Kidney (tissue), 14 donors: ENCODE data around the gene RGL1. TPM values are rescaled to one million over a fixed set of nuclear protein-coding genes. Genes with fewer than 3 reads are reported as not detected.

Experiments used
- DNase-seq, 5 donors: peaks; one replicate each; pipeline ENCODE4 v3.0.0-alpha.2; 2013 to 2020
- FAIRE-seq: peaks from 2 replicates; lab custom pipeline; 2012; peaks lifted over from hg19 to GRCh38; lab: Jason Lieb, UNC
- H3K27ac ChIP-seq, 2 donors: one replicate each; pipeline ENCODE4 v1.7.0; 2013; ENCODE audit warnings: low read depth in 2 of 2, low read length in 2 of 2, inconsistent platforms in 1 of 2
- H3K27me3 ChIP-seq: one replicate; pipeline ENCODE4 v1.7.1; 2013; ENCODE audit warnings: low read length, inconsistent platforms; ENCODE audit not compliant: control insufficient read depth, insufficient read depth
- H3K36me3 ChIP-seq, 3 donors: one replicate each; pipeline versions ENCODE4 v1.7.0 to v1.7.1; 2013; ENCODE audit warnings: low read length in 3 of 3, control low read depth in 1 of 3, inconsistent platforms in 1 of 3; ENCODE audit not compliant: insufficient read depth in 3 of 3, control insufficient read depth in 2 of 3
- H3K4me1 ChIP-seq, 3 donors: one replicate each; pipeline versions ENCODE4 v1.7.0 to v1.7.1; 2013; ENCODE audit warnings: low read length in 3 of 3, inconsistent platforms in 1 of 3, low read depth in 1 of 3; ENCODE audit not compliant: control insufficient read depth in 2 of 3, insufficient read depth in 2 of 3
- H3K4me3 ChIP-seq, 3 donors: one replicate each; pipeline versions ENCODE4 v1.7.0 to v1.8.1; 2013; ENCODE audit warnings: low read length in 3 of 3, control low read depth in 1 of 3, inconsistent platforms in 1 of 3
- H3K9ac ChIP-seq, 3 donors: one replicate each; pipeline versions ENCODE4 v1.7.0 to v1.7.1; 2013; ENCODE audit warnings: low read length in 3 of 3, control low read depth in 1 of 3, inconsistent platforms in 1 of 3
- H3K9me3 ChIP-seq, 3 donors: one replicate each; pipeline versions ENCODE4 v1.7.0 to v1.7.1; 2013; ENCODE audit warnings: low read length in 3 of 3, control low read depth in 1 of 3, inconsistent platforms in 1 of 3; ENCODE audit not compliant: control insufficient read depth in 2 of 3, insufficient read depth in 1 of 3
- intact Hi-C: fragments of 100-400 bp; cut with DNase I; formaldehyde crosslinking; loops from one replicate; pipeline ENCODE4 v1.11.1; 2022
- polyA plus RNA-seq: library from polyadenylated mRNA; stranded (reverse); fragments of 350-450 nt; fragmentation: Illumina TruSeq; extraction: RNeasy Lipid Tissue Mini Kit (QIAGEN cat#74804); gene quantifications from one replicate; pipeline ENCODE4 v1.2.3, GENCODE V29; 2014; ENCODE audit warnings: low read depth, low replicate concordance; ENCODE audit not compliant: insufficient read depth
- total RNA-seq: library from RNA; stranded (reverse); fragmentation: NEBNext Ultra II Directional; extraction: Animal tissue kit (Norgen Biotek cat#: 25700); gene quantifications from one replicate; pipeline ENCODE4 v1.2.1, GENCODE V29; 2021
- TF ChIP-seq, protein P1 (sequence below): IDR thresholded peaks from 3 replicates; pipeline ENCODE4 v1.5.1; 2012; ENCODE audit warnings: mild to moderate bottlenecking, moderate library complexity, borderline replicate concordance; ENCODE audit not compliant: insufficient read depth; ENCODE audit errors: extremely low read depth
- donor health status: control.
- donor health status: control.
- donor health status: control.
- donor health status: control.
- donor health status: control.
- donor health status: DM: yes; HTN: yes; CAD: no.
- donor health status: Normal renal cell carcinoma (clear cell type).

Gene RGL1
- total and polyA plus RNA-seq, 2 donors from 2014 or later, result 17.3 to 30.7 TPM

DNA sequence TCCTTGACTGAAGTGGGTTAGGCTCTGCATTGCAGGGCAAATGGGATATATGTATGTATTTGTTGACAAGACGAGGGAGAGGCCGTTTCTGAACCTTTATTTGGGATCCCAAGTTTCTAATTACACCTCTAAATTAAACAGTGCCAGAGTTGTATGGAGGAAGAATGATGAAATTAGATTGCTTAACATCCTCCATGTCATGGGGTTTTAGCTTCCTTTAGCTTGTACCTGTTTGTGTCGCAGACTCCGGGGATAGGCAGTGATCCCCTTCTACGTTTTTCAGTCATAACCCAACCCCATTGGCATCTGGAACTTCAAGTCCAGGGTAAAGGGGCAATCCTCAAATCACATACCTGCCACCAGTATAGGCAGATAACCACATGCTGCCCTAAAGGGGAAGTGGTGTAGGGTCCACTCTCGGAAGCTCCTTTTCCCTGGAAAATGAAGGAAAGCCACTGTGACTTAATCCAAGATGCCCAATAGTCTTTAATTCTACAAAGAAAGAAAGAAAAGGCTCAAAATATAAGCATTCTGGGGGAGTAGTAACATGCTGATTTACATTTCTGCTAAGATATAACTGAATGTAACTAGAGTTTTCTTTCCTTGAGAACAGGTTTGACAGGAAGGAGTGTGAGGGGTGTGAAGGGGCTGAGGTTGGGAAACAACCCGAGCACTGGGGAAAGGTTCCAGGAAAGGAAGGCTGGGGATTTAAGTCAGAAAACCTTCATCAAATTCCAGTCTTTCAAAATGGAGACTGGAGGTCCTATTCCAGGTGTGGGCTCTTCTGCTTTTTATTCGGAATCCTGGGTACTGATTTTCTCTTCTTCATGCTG lies 77.6 kb downstream of the RGL1 start:
- H3K27me3 ChIP-seq, result no peaks in the 10 kb centered on the region
- no peaks in the 10 kb centered on the region for H3K9me3 ChIP-seq
- TF ChIP-seq, protein P1, sequence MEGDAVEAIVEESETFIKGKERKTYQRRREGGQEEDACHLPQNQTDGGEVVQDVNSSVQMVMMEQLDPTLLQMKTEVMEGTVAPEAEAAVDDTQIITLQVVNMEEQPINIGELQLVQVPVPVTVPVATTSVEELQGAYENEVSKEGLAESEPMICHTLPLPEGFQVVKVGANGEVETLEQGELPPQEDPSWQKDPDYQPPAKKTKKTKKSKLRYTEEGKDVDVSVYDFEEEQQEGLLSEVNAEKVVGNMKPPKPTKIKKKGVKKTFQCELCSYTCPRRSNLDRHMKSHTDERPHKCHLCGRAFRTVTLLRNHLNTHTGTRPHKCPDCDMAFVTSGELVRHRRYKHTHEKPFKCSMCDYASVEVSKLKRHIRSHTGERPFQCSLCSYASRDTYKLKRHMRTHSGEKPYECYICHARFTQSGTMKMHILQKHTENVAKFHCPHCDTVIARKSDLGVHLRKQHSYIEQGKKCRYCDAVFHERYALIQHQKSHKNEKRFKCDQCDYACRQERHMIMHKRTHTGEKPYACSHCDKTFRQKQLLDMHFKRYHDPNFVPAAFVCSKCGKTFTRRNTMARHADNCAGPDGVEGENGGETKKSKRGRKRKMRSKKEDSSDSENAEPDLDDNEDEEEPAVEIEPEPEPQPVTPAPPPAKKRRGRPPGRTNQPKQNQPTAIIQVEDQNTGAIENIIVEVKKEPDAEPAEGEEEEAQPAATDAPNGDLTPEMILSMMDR, result no peak
- DNase-seq, result no peak
- H3K4me3 ChIP-seq, result no peak overlapping the region
- H3K36me3 ChIP-seq, result peaks cover 6 to 20% (median 7%) of the 10 kb centered on the region in 3 donors
- peaks cover 7 to 17% (median 12%) of the 10 kb centered on the region in 3 donors for H3K4me1 ChIP-seq
- no peak for FAIRE-seq
- H3K27ac ChIP-seq, result no peak overlapping the region
- H3K9ac ChIP-seq, result no peak overlapping the region
- intact Hi-C loops, result no loop called here

DNA sequence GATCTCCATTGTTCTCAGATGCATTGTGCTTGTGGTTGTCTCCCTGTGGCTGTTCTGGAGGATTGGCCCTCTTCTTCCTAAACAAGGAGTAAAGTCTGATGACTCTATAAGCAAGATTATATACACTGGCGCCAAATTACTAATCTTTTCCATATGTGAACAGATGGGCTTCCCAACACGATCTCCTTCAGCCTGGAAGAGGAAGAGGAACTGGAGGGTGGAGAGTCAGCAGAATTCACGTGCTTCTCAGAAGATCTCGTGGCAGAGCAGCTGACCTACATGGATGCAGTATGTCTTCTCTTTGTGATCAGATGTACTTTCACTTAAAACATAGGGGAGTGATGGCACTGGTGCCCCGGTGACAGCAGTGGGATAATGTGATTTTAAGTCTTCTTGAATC lies 78.7 kb downstream of the RGL1 start:
- H3K9ac ChIP-seq, result no peak overlapping the region
- peaks cover 7 to 22% (median 13%) of the 10 kb centered on the region in 3 donors for H3K4me1 ChIP-seq
- FAIRE-seq (no peak), DNase-seq (no peak)
- H3K4me3 ChIP-seq, result no peak overlapping the region
- intact Hi-C loops, result no loop called here
- H3K36me3 ChIP-seq, result peaks cover 6 to 25% (median 7%) of the 10 kb centered on the region in 3 donors
- H3K27ac ChIP-seq, result no peak overlapping the region
- no peaks in the 10 kb centered on the region for H3K9me3 ChIP-seq
- no peaks in the 10 kb centered on the region for H3K27me3 ChIP-seq
- TF ChIP-seq, protein P1, result no peak

- Histone ChIP-seq H3K4me3 (no peak overlapping the region), H3K9me3 (no peaks in the 10 kb centered on the region), H3K4me1 (peaks cover 7 to 23% (median 13%) of the 10 kb centered on the region in 3 donors), H3K27me3 (no peaks in the 10 kb centered on the region), H3K27ac (no peak overlapping the region), H3K36me3 (peaks cover 7 to 32% (median 9%) of the 10 kb centered on the region in 3 donors), H3K9ac (no peak overlapping the region)
- DNase-seq, result no peak
- no peak for FAIRE-seq
- TF ChIP-seq, protein P1, result no peak
- intact Hi-C loops, result no loop called here
Observed at GRCh38 chr1:183884526-183884925, 79.6 kb downstream of the RGL1 start.
